ENCODE measurements around the gene CPSF7.
"Not testable (repeated sequence)": the region's sequence is repeated elsewhere in the genome, so short reads cannot be mapped to it uniquely, and the experiment has no call there.

Gene CPSF7

DNA sequence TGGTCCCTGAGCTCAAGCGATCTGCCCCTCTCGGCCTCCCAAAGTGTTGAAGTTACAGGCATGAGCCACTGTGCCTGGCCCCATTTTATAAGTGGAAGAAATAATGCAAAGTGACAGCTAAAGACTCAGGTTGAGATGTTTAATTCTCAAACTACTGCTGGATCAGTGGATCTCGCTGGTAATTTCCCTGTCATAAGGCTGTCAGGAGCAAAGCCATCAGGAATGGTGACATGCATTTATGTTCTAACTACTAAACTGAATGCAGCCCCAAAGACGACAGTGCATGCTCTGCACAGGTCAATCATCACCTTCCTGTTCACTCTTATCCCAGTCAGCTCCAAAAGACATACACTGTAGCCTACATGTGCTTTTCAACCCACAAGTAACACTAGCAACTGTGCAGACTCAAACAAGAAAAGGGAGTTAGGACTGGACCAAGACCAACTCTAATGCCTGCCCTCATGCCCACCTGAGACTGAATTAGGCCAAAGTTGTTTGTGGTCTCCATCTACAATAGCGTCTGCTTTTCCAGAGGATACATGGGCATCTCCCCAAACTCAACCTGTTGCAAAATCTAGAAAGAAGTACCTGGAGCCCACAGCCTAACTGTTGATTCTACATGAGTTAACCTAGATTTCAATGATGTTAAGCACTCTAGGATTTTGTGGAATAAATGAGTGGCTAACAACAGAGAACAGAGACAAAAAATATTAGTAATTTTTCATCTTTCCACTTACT is 22.6 kb downstream of the CPSF7 start:
- Histone ChIP-seq H3K9ac (ENCODE audit: low read depth, low read length) (no peak overlapping the region), H3K4me3 (ENCODE audit: low read length) (no peak overlapping the region), H3K36me3 (ENCODE audit: insufficient read depth, low read length) (peaks cover 88% of the 10 kb centered on the region), H3K27me3 (ENCODE audit: control insufficient read depth, insufficient read depth, low read length) (no peaks in the 10 kb centered on the region), H3K4me2 (ENCODE audit: low read length) (no peak overlapping the region), H3K9me3 (replicated peaks; ENCODE audit: low read length) (no peaks in the 10 kb centered on the region), H3K4me1 (ENCODE audit: control insufficient read depth, insufficient read depth, low read length) (no peaks in the 10 kb centered on the region)

DNA sequence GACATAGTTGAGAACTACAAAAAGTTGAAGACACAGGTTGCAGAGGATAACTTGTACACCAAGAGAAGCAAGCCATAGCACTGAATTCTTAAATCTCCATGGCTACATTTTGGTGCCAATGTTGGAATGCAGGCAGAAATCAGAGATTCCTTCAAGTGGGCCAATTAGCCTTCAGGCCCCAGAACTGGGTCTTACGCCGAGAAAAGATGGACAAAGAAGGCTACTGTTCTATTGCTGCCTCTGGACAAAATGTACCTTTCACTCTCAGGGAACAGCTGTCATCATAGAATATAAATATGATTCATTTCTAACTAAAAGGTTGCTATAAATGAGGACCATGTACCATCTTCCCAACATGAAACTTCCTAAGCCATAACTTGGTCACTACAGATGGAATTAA is 23.7 kb downstream of the CPSF7 start:
- Histone ChIP-seq H3K4me1 (ENCODE audit: control insufficient read depth, insufficient read depth, low read length) (no peaks in the 10 kb centered on the region), H3K36me3 (ENCODE audit: insufficient read depth, low read length) (peaks cover 85% of the 10 kb centered on the region), H3K27me3 (ENCODE audit: control insufficient read depth, insufficient read depth, low read length) (no peaks in the 10 kb centered on the region), H3K4me2 (ENCODE audit: low read length) (no peak overlapping the region), H3K9me3 (replicated peaks; ENCODE audit: low read length) (no peaks in the 10 kb centered on the region), H3K4me3 (ENCODE audit: low read length) (no peak overlapping the region), H3K9ac (ENCODE audit: low read depth, low read length) (no peak overlapping the region)

DNA sequence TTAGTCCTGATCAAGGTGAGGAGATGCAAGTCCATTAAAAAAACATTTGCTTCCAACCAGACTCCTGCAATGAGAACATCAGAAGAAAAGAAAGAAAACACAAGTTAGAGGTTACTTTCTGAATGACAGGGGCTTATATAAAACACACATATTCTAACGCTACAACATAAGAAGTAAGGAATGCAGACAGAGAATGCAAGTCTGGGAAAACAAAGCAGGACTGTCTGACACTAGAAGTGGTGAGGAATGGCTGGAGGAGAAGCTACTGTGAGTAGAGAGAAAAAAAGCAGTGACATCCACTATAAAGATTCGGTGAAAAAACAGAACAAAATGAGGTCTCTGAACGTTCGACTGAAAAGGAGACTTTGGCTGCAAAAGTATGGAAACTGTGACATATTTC is 25.1 kb downstream of the CPSF7 start:
- H3K4me1 ChIP-seq (ENCODE audit: control insufficient read depth, insufficient read depth, low read length), result no peaks in the 10 kb centered on the region
- no peaks in the 10 kb centered on the region for H3K27me3 ChIP-seq (ENCODE audit: control insufficient read depth, insufficient read depth, low read length)
- H3K9me3 ChIP-seq (replicated peaks; ENCODE audit: low read length), result no peaks in the 10 kb centered on the region
- peaks cover 74% of the 10 kb centered on the region for H3K36me3 ChIP-seq (ENCODE audit: insufficient read depth, low read length)
- H3K4me3 ChIP-seq (ENCODE audit: low read length), result no peak overlapping the region
- H3K4me2 ChIP-seq (ENCODE audit: low read length), result no peak overlapping the region
- no peak overlapping the region for H3K9ac ChIP-seq (ENCODE audit: low read depth, low read length)

DNA sequence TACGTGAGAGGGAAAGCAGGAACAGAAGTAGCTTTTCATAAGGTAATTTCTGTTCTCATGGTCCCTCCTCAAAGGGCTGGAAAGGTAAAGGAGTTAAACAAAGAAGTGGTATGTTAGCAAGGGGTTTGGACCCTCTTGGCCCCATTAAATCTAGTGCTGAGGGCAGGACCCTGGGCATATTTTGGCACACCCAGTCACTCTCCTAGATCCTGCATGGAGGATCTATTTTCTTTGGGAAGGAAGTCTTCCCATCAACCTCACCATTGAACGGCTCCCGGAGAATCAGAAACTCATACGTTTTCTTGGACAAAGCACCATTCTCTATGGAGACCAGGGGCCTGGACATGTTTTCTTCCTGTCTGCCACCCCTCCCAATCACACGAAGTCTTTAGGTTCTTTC is 25.7 kb downstream of the CPSF7 start:
- H3K36me3 ChIP-seq (ENCODE audit: insufficient read depth, low read length), result peaks cover 73% of the 10 kb centered on the region
- H3K9me3 ChIP-seq (replicated peaks; ENCODE audit: low read length), result no peaks in the 10 kb centered on the region
- no peak overlapping the region for H3K4me2 ChIP-seq (ENCODE audit: low read length)

DNA sequence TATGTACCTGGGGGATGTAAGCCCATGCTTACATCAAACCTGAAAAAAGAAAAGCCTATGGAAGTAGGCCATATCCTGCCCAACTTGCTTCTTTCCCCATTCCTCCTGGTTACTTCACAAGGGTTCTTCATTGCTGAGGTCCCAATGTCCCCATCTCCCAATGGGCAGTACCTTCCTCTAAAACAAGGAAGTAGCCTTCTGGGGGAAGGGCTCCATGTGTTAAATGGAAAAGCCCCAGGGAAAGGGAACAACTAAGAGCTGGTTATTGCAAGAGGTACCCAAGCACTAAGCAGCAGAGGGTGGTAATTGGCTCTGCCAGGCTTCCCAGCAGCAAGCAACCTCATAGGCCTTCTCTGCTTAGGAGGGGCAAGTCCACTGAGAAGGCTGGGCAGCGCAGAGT is 26.1 kb downstream of the CPSF7 start:
- Histone ChIP-seq H3K9ac (ENCODE audit: low read depth, low read length) (no peak overlapping the region), H3K27me3 (ENCODE audit: control insufficient read depth, insufficient read depth, low read length) (no peaks in the 10 kb centered on the region), H3K4me3 (ENCODE audit: low read length) (no peak overlapping the region), H3K9me3 (replicated peaks; ENCODE audit: low read length) (no peaks in the 10 kb centered on the region), H3K4me1 (ENCODE audit: control insufficient read depth, insufficient read depth, low read length) (no peaks in the 10 kb centered on the region), H3K4me2 (ENCODE audit: low read length) (no peak overlapping the region), H3K36me3 (ENCODE audit: insufficient read depth, low read length) (peaks cover 71% of the 10 kb centered on the region)

More for the DNA sequence above, 25.7 kb downstream of the CPSF7 start:
- H3K9ac ChIP-seq (ENCODE audit: low read depth, low read length), result no peak overlapping the region
- no peaks in the 10 kb centered on the region for H3K27me3 ChIP-seq (ENCODE audit: control insufficient read depth, insufficient read depth, low read length)
- H3K4me3 ChIP-seq (ENCODE audit: low read length), result no peak overlapping the region
- H3K4me1 ChIP-seq (ENCODE audit: control insufficient read depth, insufficient read depth, low read length), result no peaks in the 10 kb centered on the region

DNA sequence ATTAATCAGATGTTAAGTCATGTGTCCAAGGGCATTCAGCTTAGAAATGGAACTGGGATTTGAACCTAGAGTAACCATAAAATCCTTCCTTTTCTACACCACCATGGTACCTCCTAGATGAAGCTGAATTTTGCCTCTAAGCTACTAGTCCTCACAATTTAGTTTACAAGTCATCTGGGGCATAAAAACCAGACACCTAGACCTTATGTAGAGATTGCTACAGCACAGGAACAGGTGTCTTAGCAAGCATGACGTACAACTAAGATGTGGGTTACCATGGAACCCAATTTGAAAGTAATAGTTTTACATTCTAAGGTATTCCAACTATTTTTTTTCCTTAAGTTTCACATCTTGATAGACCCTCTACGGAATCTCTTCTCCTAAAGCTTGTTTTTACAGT is 28.2 kb downstream of the CPSF7 start:
- no peaks in the 10 kb centered on the region for H3K27me3 ChIP-seq (ENCODE audit: control insufficient read depth, insufficient read depth, low read length)
- H3K4me2 ChIP-seq (ENCODE audit: low read length), result no peak overlapping the region
- no peaks in the 10 kb centered on the region for H3K4me1 ChIP-seq (ENCODE audit: control insufficient read depth, insufficient read depth, low read length)
- H3K36me3 ChIP-seq (ENCODE audit: insufficient read depth, low read length), result peaks cover 60% of the 10 kb centered on the region
- no peak overlapping the region for H3K9ac ChIP-seq (ENCODE audit: low read depth, low read length)
- no peaks in the 10 kb centered on the region for H3K9me3 ChIP-seq (replicated peaks; ENCODE audit: low read length)
- H3K4me3 ChIP-seq (ENCODE audit: low read length), result no peak overlapping the region

DNA sequence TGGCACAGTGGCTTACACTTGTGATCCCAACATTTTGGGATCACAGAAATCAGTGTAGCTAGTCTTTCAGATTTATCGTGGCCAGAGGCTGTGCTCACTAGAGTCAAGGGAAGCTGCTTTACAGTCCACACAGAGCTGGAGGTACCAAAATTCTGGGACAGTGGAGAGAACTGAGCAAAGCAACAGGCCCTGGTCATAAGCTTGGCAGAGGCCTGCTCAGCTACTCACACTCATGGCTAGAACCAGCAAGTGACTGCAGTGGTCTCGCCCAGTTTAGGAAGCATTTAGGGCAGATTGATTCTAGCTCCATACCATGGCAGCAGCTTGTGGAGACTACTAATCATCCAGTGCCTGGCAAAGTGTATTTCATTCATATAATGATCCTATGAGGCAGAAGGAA is 28.6 kb downstream of the CPSF7 start:
- H3K4me1 ChIP-seq (ENCODE audit: control insufficient read depth, insufficient read depth, low read length), result no peaks in the 10 kb centered on the region
- H3K27me3 ChIP-seq (ENCODE audit: control insufficient read depth, insufficient read depth, low read length), result no peaks in the 10 kb centered on the region
- H3K4me3 ChIP-seq (ENCODE audit: low read length), result no peak overlapping the region
- H3K4me2 ChIP-seq (ENCODE audit: low read length), result no peak overlapping the region
- peaks cover 56% of the 10 kb centered on the region for H3K36me3 ChIP-seq (ENCODE audit: insufficient read depth, low read length)
- no peaks in the 10 kb centered on the region for H3K9me3 ChIP-seq (replicated peaks; ENCODE audit: low read length)
- no peak overlapping the region for H3K9ac ChIP-seq (ENCODE audit: low read depth, low read length)

DNA sequence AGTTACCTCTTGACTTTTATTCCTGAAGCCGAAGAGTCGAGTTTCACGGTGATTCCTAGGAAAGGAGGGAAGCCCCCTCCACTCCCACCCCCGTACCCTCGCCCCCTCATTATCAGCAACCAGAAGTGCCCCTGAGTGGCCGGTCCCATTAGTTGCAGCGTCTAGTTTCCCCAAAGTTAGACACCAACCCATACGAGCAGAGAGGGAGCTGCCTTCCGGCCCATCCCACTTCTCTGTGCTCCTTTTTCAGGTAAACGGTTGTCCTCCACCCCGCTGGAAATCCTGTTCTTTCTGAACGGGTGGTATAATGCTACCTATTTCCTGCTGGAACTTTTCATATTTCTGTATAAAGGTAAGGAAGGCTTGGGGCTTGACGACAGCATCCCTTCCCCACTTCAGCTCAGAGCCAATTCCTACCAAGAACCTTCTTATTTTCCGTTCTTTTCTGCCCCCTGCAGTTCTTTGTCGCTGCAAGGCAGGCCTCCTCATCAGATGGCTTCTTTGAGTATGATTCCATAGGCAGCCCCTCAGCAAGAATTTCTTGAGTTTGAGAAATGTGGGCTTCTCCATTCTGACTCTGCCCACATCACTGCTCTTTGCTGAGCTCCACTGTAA is 36.7 kb downstream of the CPSF7 start:
- Histone ChIP-seq H3K27me3 (ENCODE audit: control insufficient read depth, insufficient read depth, low read length) (no peaks in the 10 kb centered on the region), H3K9me3 (replicated peaks; ENCODE audit: low read length) (no peaks in the 10 kb centered on the region), H3K4me3 (ENCODE audit: low read length) (peak overlapping the region; percentile 79), H3K4me2 (ENCODE audit: low read length) (peak overlapping the region; percentile 94), H3K4me1 (ENCODE audit: control insufficient read depth, insufficient read depth, low read length) (peaks cover 12% of the 10 kb centered on the region), H3K36me3 (ENCODE audit: insufficient read depth, low read length) (peaks cover 6% of the 10 kb centered on the region), H3K9ac (ENCODE audit: low read depth, low read length) (peak overlapping the region; percentile 86)

DNA sequence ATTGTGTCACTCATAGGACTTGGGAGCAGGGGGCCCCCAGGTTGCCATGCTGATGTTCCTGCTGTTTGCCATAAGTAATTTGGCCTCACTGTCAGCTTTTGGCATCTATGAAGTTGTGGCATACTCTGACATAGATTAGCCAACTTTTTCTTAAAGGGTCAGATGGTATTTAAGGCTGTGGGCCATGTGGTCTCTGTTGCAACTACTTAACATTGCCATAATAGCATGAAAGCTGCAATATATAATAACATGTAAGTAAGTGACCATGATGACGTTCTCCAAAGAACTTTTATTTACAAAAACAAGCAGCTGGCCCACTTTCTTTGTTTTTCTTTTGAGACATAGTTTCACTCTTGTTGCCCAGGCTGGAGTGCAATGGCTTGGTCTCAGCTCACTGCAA is 39.6 kb downstream of the CPSF7 start:
- no peak overlapping the region for H3K9ac ChIP-seq (ENCODE audit: low read depth, low read length)

DNA sequence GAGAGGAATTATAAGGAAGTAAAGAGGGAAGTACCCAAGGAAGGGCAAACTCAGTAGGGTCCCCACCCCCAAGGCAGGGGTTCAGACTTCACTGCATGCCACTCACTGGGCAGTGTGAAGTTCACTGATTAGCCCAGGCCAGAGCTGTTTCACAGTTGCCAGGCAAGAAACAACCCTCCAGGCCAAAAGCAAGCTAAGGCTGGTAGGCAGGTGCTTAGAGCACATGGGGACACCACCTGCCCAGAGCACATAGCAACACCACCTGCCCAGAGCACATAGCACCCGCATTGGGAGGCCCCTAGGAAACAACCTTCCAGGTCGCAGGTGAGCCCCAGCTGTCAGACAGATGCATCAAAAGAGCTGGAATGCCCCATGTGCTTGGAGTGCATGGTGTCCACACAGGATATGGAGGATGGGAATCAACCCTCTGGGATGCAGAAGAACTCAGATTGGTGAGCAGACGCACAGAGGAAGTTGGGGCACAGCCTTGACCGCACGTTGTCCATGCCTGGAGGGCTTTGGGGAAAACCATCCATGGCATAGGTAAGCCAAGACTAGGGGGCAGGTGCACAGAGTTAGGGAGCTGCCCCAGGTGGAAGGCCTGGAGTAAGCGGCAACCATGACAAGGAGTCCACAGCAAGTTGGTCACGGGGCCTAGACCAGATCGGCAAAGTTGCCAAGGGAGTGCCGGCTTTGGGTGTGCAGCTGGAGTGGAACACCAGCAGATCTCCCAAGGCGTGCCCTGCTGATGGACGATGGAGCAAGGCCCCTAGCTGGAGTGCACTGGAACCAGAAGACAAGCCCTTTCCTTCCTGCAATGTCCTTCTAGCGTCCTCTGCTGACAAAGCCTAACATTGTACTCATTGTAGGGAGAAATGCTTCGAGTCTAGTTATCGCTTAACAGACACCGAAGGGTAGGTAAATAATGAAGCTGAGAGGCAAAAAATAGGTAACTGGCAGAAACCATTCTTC is 45.2 kb downstream of the CPSF7 start:
- Histone ChIP-seq H3K4me1 (ENCODE audit: control insufficient read depth, insufficient read depth, low read length) (peaks cover under 1% of the 10 kb centered on the region), H3K36me3 (ENCODE audit: insufficient read depth, low read length) (no peaks in the 10 kb centered on the region), H3K4me2 (ENCODE audit: low read length) (no peak overlapping the region), H3K9ac (ENCODE audit: low read depth, low read length) (no peak overlapping the region), H3K9me3 (replicated peaks; ENCODE audit: low read length) (no peaks in the 10 kb centered on the region), H3K4me3 (ENCODE audit: low read length) (no peak overlapping the region), H3K27me3 (ENCODE audit: control insufficient read depth, insufficient read depth, low read length) (no peaks in the 10 kb centered on the region)

More for the DNA sequence above, 39.6 kb downstream of the CPSF7 start:
- Histone ChIP-seq H3K36me3 (ENCODE audit: insufficient read depth, low read length) (peaks cover 4% of the 10 kb centered on the region), H3K9me3 (replicated peaks; ENCODE audit: low read length) (no peaks in the 10 kb centered on the region), H3K4me1 (ENCODE audit: control insufficient read depth, insufficient read depth, low read length) (peaks cover 12% of the 10 kb centered on the region), H3K4me2 (ENCODE audit: low read length) (no peak overlapping the region), H3K4me3 (ENCODE audit: low read length) (no peak overlapping the region), H3K27me3 (ENCODE audit: control insufficient read depth, insufficient read depth, low read length) (no peaks in the 10 kb centered on the region)

DNA sequence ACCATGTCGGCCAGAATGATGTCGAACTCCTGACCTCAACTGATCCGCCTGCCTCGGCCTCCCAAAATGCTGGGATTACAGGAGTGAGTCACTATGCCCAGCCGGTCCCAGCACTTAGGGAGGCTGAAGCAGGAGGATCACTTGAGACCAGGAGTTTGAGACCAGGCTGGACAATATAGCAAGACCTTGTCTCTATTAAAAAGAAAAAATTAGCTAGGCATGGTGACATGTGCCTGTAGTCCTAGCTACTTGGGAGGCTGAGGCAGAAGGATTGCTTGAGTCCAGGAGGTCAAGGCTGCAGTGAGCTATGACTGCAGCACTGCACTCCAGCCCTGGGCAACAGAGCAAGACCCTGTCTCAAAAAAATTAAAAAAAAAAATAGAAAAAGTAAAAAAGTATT is 45.9 kb downstream of the CPSF7 start:
- not testable (repeated sequence) for H3K4me1 ChIP-seq (ENCODE audit: control insufficient read depth, insufficient read depth, low read length)

More for the DNA sequence above, 45.9 kb downstream of the CPSF7 start:
- not testable (repeated sequence) for H3K4me3 ChIP-seq (ENCODE audit: low read length); H3K36me3 ChIP-seq (ENCODE audit: insufficient read depth, low read length); H3K27me3 ChIP-seq (ENCODE audit: control insufficient read depth, insufficient read depth, low read length); H3K4me2 ChIP-seq (ENCODE audit: low read length); H3K9ac ChIP-seq (ENCODE audit: low read depth, low read length); H3K9me3 ChIP-seq (replicated peaks; ENCODE audit: low read length)
